Glutamatergic neuron (in vitro differentiated cells): ENCODE results near the gene TMC5. TPM values are rescaled to one million over a fixed set of nuclear protein-coding genes. Genes with fewer than 3 reads are reported as not detected.

ENCODE experiments used
- DNase-seq: peaks from one replicate; pipeline ENCODE4 v3.0.0; 2022
- H3K27ac Mint-ChIP-seq: one replicate; pipeline ENCODE4 v1.8.0; 2020; ENCODE audit warnings: mild to moderate bottlenecking, mixed read lengths, inconsistent platforms; ENCODE audit not compliant: unreplicated experiment
- H3K27me3 Mint-ChIP-seq: one replicate; pipeline ENCODE4 v1.8.0; 2020; ENCODE audit warnings: mild to moderate bottlenecking, moderate library complexity, mixed read lengths, inconsistent platforms; ENCODE audit not compliant: unreplicated experiment
- H3K36me3 Mint-ChIP-seq: one replicate; pipeline ENCODE4 v1.8.0; 2020; ENCODE audit warnings: mild to moderate bottlenecking, mixed read lengths, inconsistent platforms; ENCODE audit not compliant: unreplicated experiment
- H3K4me1 Mint-ChIP-seq: one replicate; pipeline ENCODE4 v1.8.0; 2020; ENCODE audit warnings: mild to moderate bottlenecking, low read depth, mixed read lengths, inconsistent platforms; ENCODE audit not compliant: unreplicated experiment
- H3K4me3 Mint-ChIP-seq: one replicate; pipeline ENCODE4 v1.8.0; 2020; ENCODE audit warnings: mild to moderate bottlenecking, mixed read lengths, inconsistent platforms; ENCODE audit not compliant: unreplicated experiment
- H3K9me3 Mint-ChIP-seq: one replicate; pipeline ENCODE4 v1.8.0; 2020; ENCODE audit warnings: mild to moderate bottlenecking, moderate library complexity, mixed read lengths, inconsistent platforms; ENCODE audit not compliant: unreplicated experiment
- CTCF ChIP-seq: fragments of 200-600 bp; sonication (generic); IDR thresholded peaks from one replicate; pipeline ENCODE4 v1.5.0; 2021; ENCODE audit not compliant: partially characterized antibody, unreplicated experiment
- total RNA-seq: library from RNA; stranded (reverse); fragmentation: NEBNext Ultra II Directional; extraction: Animal tissue kit (Norgen Biotek cat#: 25700); gene quantifications from one replicate; pipeline ENCODE4 v1.2.1, GENCODE V29; 2021; ENCODE audit not compliant: unreplicated experiment

The TMC5 gene
- total RNA-seq, 1 donor from 2014 or later, result not detected

GRCh38 chr16:19481769-19482168 lies 64.1 kb downstream of the TMC5 start:
- no peaks in the 10 kb centered on the region for H3K36me3 Mint-ChIP-seq
- DNase-seq, result no peak
- H3K4me1 Mint-ChIP-seq, result no peaks in the 10 kb centered on the region
- TF ChIP-seq CTCF, result no peak
- no peaks in the 10 kb centered on the region for H3K9me3 Mint-ChIP-seq
- H3K27ac Mint-ChIP-seq, result no peak overlapping the region
- H3K4me3 Mint-ChIP-seq, result no peak overlapping the region
- no peaks in the 10 kb centered on the region for H3K27me3 Mint-ChIP-seq

GRCh38 chr16:19482291-19482690 lies 64.6 kb downstream of the TMC5 start:
- Mint-ChIP-seq H3K9me3 (no peaks in the 10 kb centered on the region), H3K27me3 (no peaks in the 10 kb centered on the region), H3K36me3 (no peaks in the 10 kb centered on the region), H3K4me1 (no peaks in the 10 kb centered on the region), H3K4me3 (no peak overlapping the region), H3K27ac (no peak overlapping the region)
- no peak for TF ChIP-seq CTCF
- DNase-seq, result no peak

GRCh38 chr16:19484096-19484495 lies 66.4 kb downstream of the TMC5 start:
- no peak for TF ChIP-seq CTCF
- no peaks in the 10 kb centered on the region for H3K36me3 Mint-ChIP-seq
- no peak overlapping the region for H3K27ac Mint-ChIP-seq
- DNase-seq, result no peak
- H3K27me3 Mint-ChIP-seq, result peaks cover 3% of the 10 kb centered on the region
- no peak overlapping the region for H3K4me3 Mint-ChIP-seq
- peaks cover 2% of the 10 kb centered on the region for H3K9me3 Mint-ChIP-seq
- H3K4me1 Mint-ChIP-seq, result no peaks in the 10 kb centered on the region

- no peaks in the 10 kb centered on the region for H3K36me3 Mint-ChIP-seq
- H3K9me3 Mint-ChIP-seq, result peaks cover 2% of the 10 kb centered on the region
- DNase-seq, result no peak
- H3K4me1 Mint-ChIP-seq, result no peaks in the 10 kb centered on the region
- no peak overlapping the region for H3K4me3 Mint-ChIP-seq
- H3K27ac Mint-ChIP-seq, result no peak overlapping the region
- H3K27me3 Mint-ChIP-seq, result peaks cover 3% of the 10 kb centered on the region
- TF ChIP-seq CTCF, result no peak
Observed at GRCh38 chr16:19485611-19486010, 67.9 kb downstream of the TMC5 start.

- no peak overlapping the region for H3K27ac Mint-ChIP-seq
- H3K4me1 Mint-ChIP-seq, result no peaks in the 10 kb centered on the region
- DNase-seq, result no peak
- no peaks in the 10 kb centered on the region for H3K36me3 Mint-ChIP-seq
- peaks cover 2% of the 10 kb centered on the region for H3K9me3 Mint-ChIP-seq
- peaks cover 3% of the 10 kb centered on the region for H3K27me3 Mint-ChIP-seq
- no peak for TF ChIP-seq CTCF
- no peak overlapping the region for H3K4me3 Mint-ChIP-seq
Observed at GRCh38 chr16:19486051-19486450, 68.4 kb downstream of the TMC5 start.
